Prostate gland (tissue), 2 donors: ENCODE results near the gene MXD3. TPM values are rescaled to one million over a fixed set of nuclear protein-coding genes. Genes with fewer than 3 reads are reported as not detected.

Experiments
- DNase-seq: peaks from one replicate; pipeline ENCODE4 v3.0.0-alpha.2; 2019; ENCODE audit warnings: low spot score
- H3K27ac ChIP-seq, 2 donors: fragments of 200-600 bp; sonication (generic); 2 replicates each; pipeline ENCODE4 v1.5.1; 2017 to 2019
- H3K27me3 ChIP-seq: fragments of 200-600 bp; sonication (generic); replicated peaks from 2 replicates; pipeline ENCODE4 v1.5.1; 2019; ENCODE audit not compliant: insufficient read depth
- H3K36me3 ChIP-seq, 2 donors: fragments of 200-600 bp; sonication (generic); 1 replicate in 1 of 2; 2 replicates in 1 of 2; pipeline versions ENCODE4 v1.5.1 to v1.8.1; 2017 to 2019
- H3K4me1 ChIP-seq: fragments of 200-600 bp; sonication (generic); replicated peaks from 2 replicates; pipeline ENCODE4 v1.5.1; 2019
- H3K4me3 ChIP-seq, 2 donors: fragments of 200-600 bp; sonication (generic); 2 replicates each; pipeline ENCODE4 v1.5.1; 2017 to 2019
- H3K9me3 ChIP-seq: fragments of 200-600 bp; sonication (generic); 2 replicates; pipeline ENCODE4 v1.5.1; 2017
- POLR2A ChIP-seq: fragments of 450-650 bp; IDR thresholded peaks from one replicate; pipeline ENCODE4 v1.6.1; 2016; ENCODE audit warnings: antibody characterized with exemption, mild to moderate bottlenecking
- POLR2AphosphoS5 ChIP-seq: sonication (generic); formaldehyde crosslinking; IDR thresholded peaks from one replicate; pipeline ENCODE4 v1.6.1; 2017; ENCODE audit warnings: antibody characterized with exemption
- WGBS: methylation state at CpG from one replicate; pipeline ENCODE4 v1.1.5; 2018; 5-methylcytosine and 5-hydroxymethylcytosine counted together
- intact Hi-C: fragments of 100-400 bp; cut with DNase I; formaldehyde crosslinking; loops from one replicate; pipeline ENCODE4 v1.14.2; 2022
- total RNA-seq, 2 donors: library from RNA; depleted of rRNA; stranded (reverse); fragments of >200 nt; gene quantifications; one replicate each; pipeline ENCODE4 v1.1.0, GENCODE V29; 2016
- TF ChIP-seq, protein P1 (sequence below), 4 experiments: fragments of 200-600 bp in 2 of 4; fragments of 450-650 bp in 2 of 4; sonication (generic) in 2 of 4; IDR thresholded peaks; 1 replicate in 3 of 4; 2 replicates in 1 of 4; pipeline ENCODE4 v1.5.1; 2016 to 2019; ENCODE audit warnings: antibody characterized with exemption in 4 of 4, mild to moderate bottlenecking in 2 of 4, moderate library complexity in 2 of 4

The MXD3 gene
- total RNA-seq, 2 donors from 2014 or later, result 13.5 to 20.5 TPM

DNA sequence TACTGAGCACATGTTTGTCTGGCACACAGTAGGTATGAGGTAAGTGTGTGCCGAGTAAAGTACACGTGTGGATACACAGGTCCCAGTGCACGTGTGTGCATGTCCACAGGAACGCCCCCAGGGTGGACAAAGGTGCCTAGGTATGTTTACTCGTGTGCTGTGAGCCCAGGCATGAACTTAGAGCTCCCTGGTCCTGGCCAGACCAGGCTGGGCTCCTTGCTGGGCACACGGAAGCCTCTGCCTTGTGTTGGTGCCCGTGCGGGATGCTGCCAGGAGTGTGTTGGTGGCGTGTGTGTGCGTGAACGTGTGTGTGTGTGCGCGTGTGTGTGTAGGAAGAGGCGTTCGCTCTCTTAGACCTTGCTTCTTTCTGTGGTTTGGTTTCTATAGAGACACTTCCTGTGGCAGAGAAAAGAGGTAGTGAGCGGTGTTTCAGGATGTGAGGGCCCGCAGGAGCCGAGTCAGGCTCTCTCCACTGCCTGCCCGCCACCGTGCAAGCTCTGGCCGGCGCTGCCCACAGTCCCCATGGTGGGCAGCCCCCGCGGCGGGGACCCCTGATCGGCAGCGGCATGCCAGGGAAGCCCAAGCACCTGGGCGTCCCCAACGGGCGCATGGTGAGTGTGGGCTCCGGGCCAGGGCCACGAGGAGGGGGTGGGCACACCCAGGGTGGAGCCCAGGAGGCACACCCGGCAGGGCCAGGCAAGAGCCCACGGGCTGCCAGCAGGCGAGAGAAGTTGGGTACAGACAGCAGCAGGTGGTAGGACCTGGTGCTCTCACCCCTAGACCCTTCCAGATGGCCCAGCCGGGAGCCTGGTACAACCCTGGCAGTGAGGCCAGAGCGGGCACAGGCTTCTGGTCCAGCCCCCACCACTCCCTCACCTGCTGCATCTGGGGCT lies 46.0 kb upstream of the MXD3 start, which contains the start of gene RGS14:
Gene RGS14, plus strand, starts transcription at position 466 of the 893 bp plus-strand sequence. Its CDS starts 101 bp downstream, at position 567.
- Histone ChIP-seq H3K27ac (no peak within 1 kb of the TSS), H3K4me1 (no peaks in the 10 kb centered on the region), H3K9me3 (no peaks in the 10 kb centered on the region), H3K36me3 (no peaks in the 10 kb centered on the region), H3K4me3 (peak within 1 kb of the TSS; percentile 14 to 24), H3K27me3 (no peaks in the 10 kb centered on the region)
- intact Hi-C loops, result loop anchor here (5.0 kb wide), 1 partner anchor 45 kb away; the partner anchor contains the start of gene MXD3
- 24% methylated on average over 29 of the region's 37 CpGs for WGBS
- no peak for TF ChIP-seq POLR2AphosphoS5
- TF ChIP-seq POLR2A, result no peak
- TF ChIP-seq, protein P1, sequence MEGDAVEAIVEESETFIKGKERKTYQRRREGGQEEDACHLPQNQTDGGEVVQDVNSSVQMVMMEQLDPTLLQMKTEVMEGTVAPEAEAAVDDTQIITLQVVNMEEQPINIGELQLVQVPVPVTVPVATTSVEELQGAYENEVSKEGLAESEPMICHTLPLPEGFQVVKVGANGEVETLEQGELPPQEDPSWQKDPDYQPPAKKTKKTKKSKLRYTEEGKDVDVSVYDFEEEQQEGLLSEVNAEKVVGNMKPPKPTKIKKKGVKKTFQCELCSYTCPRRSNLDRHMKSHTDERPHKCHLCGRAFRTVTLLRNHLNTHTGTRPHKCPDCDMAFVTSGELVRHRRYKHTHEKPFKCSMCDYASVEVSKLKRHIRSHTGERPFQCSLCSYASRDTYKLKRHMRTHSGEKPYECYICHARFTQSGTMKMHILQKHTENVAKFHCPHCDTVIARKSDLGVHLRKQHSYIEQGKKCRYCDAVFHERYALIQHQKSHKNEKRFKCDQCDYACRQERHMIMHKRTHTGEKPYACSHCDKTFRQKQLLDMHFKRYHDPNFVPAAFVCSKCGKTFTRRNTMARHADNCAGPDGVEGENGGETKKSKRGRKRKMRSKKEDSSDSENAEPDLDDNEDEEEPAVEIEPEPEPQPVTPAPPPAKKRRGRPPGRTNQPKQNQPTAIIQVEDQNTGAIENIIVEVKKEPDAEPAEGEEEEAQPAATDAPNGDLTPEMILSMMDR (IDR thresholded peaks at IDR 0.05), result no peak
- DNase-seq, result no peak

DNA sequence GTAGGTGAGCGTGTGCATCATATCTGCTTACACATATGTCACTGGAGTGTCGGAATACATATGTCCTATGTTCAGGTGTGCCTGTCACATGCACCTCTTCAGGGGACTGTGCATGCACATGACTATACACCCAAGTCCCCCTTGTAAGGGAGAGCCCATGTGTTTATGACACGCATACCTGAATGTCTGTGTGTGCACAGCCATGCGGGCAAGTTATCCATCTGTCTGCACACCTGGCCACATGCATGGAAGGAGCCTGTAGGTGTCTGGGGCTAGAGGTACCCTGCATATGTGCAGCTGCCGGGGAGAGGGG lies 45.4 kb upstream of the MXD3 start:
- no peak overlapping the region for H3K4me3 ChIP-seq
- no peaks in the 10 kb centered on the region for H3K27me3 ChIP-seq
- TF ChIP-seq, protein P1 (IDR thresholded peaks at IDR 0.05), result no peak
- TF ChIP-seq POLR2A (no peak), POLR2AphosphoS5 (no peak)
- DNase-seq, result no peak
- no peaks in the 10 kb centered on the region for H3K4me1 ChIP-seq
- no peaks in the 10 kb centered on the region for H3K9me3 ChIP-seq
- H3K27ac ChIP-seq, result no peak overlapping the region
- 88% methylated on average over 5 of the region's 5 CpGs for WGBS
- H3K36me3 ChIP-seq, result no peaks in the 10 kb centered on the region
- intact Hi-C loops, result loop anchor here (5.0 kb wide), 1 partner anchor 45 kb away; the partner anchor contains the start of gene MXD3

DNA sequence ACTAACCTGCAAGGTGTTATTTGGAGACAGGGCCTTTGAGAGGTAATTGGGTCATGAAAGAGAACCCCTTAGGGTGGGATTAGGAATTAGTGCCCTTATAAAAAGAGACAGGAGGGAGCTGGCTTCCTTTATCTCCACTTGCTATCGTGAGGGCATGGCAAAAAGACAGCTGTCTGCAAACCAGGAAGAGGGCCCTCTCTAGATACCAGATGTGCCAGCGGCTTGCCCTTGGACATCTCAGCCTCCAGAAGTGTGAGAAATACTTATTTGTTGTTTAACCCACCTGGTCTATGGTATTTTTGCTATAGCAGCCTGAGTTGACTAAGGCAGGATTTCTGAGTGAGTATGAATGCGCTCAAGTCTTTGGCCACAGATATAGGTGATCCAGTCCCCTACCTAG lies 45.0 kb upstream of the MXD3 start:
- TF ChIP-seq POLR2AphosphoS5, result no peak
- TF ChIP-seq, protein P1 (IDR thresholded peaks at IDR 0.05), result no peak
- no peak for TF ChIP-seq POLR2A
- no peaks in the 10 kb centered on the region for H3K27me3 ChIP-seq
- WGBS, result 80% methylated on average over 3 of the region's 3 CpGs
- DNase-seq, result no peak
- no peaks in the 10 kb centered on the region for H3K4me1 ChIP-seq
- H3K36me3 ChIP-seq, result no peaks in the 10 kb centered on the region
- no peaks in the 10 kb centered on the region for H3K9me3 ChIP-seq
- intact Hi-C loops, result loop anchor here (5.0 kb wide), 1 partner anchor 44 kb away; the partner anchor contains the start of gene MXD3
- H3K4me3 ChIP-seq, result no peak overlapping the region
- no peak overlapping the region for H3K27ac ChIP-seq

DNA sequence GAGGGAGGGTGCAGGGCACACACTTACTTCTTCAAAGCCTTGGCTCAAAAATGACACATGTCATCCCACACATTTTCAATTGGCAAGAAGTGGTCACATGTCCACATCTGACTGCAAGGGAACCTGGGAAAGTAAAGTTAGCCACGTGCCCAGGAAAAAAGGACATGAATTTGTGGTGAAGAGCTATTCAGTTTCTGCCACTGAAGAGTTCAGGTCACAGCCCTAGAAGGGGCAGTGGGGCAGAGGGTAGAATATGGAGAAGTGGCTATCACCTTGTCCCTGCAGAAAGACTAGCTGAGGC lies 44.1 kb upstream of the MXD3 start:
- H3K27me3 ChIP-seq, result no peaks in the 10 kb centered on the region
- no peak overlapping the region for H3K27ac ChIP-seq
- H3K36me3 ChIP-seq, result no peaks in the 10 kb centered on the region
- TF ChIP-seq, protein P1 (IDR thresholded peaks at IDR 0.05), result no peak
- TF ChIP-seq POLR2AphosphoS5 (no peak), POLR2A (no peak)
- H3K9me3 ChIP-seq, result no peaks in the 10 kb centered on the region
- WGBS, result 12% methylated on average over 1 of the region's 1 CpG
- intact Hi-C loops, result loop anchor here (5.0 kb wide), 1 partner anchor 44 kb away; the partner anchor contains the start of gene MXD3
- no peak overlapping the region for H3K4me3 ChIP-seq
- H3K4me1 ChIP-seq, result no peaks in the 10 kb centered on the region
- no peak for DNase-seq
